GM12872 (cell line): ENCODE measurements around the gene ASPM.

ENCODE experiments used
- TF ChIP-seq, protein P1 (sequence below): IDR thresholded peaks from 3 replicates; pipeline ENCODE4 v1.5.1; 2011; ENCODE audit warnings: low read depth, mild to moderate bottlenecking, low read length, moderate library complexity; ENCODE audit not compliant: insufficient read depth

ASPM gene

DNA sequence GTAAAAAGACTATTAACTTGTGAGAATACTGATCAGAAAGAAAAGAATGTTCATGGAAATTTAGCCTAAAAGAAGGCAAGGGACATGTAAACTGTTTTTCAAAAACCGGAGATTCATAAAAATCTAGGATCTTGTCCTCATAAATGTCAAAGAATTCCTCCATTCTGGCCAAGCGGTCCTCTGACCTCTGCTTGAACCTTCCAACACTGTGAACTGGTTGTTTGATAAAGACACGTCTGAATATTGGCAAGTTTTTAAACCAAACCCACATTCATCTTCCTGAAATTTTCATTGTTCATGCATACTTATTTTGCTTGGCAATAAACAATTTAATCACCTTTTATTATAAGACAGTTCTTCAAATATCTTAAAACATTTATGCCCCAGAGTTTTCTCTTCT is 19.8 kb downstream of the ASPM start:
- TF ChIP-seq, protein P1, sequence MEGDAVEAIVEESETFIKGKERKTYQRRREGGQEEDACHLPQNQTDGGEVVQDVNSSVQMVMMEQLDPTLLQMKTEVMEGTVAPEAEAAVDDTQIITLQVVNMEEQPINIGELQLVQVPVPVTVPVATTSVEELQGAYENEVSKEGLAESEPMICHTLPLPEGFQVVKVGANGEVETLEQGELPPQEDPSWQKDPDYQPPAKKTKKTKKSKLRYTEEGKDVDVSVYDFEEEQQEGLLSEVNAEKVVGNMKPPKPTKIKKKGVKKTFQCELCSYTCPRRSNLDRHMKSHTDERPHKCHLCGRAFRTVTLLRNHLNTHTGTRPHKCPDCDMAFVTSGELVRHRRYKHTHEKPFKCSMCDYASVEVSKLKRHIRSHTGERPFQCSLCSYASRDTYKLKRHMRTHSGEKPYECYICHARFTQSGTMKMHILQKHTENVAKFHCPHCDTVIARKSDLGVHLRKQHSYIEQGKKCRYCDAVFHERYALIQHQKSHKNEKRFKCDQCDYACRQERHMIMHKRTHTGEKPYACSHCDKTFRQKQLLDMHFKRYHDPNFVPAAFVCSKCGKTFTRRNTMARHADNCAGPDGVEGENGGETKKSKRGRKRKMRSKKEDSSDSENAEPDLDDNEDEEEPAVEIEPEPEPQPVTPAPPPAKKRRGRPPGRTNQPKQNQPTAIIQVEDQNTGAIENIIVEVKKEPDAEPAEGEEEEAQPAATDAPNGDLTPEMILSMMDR, result no peak

DNA sequence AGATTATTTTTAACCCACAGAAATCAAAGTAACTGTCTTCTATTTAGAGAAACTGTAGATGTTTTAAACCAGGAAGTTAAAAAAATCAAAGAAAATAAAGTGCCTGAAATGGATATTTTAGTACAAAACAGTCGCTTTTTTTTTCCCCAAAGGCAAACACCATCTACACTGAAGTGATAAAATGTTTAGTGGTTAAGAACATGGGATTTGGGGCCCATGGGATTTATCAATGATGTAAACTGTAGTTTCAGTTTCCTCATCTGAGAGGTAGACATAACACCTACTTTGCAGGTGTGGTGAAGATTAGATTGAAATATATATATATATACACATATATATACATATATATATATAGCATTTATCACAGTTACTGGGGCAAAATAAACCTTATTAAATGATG is 22.1 kb downstream of the ASPM start:
- TF ChIP-seq, protein P1, result no peak

DNA sequence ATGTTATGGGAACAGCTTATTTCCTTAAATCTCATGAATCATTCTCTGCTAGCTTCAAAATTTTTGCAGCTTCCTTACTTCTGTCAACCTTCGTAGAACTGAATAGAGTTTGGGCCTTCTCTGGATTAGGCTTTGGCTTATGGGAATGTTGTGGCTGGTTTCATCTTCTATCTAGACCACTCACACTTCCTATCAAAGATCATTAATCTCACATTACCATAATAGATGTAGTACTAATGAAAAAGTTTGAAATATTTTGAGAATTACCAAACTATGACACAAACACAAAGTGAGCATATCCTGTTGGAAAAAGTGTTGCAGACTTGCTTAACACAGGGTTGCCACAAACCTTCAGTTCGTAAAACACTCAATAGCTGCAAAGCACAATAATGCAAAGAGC is 30.3 kb downstream of the ASPM start:
- TF ChIP-seq, protein P1, result no peak

DNA sequence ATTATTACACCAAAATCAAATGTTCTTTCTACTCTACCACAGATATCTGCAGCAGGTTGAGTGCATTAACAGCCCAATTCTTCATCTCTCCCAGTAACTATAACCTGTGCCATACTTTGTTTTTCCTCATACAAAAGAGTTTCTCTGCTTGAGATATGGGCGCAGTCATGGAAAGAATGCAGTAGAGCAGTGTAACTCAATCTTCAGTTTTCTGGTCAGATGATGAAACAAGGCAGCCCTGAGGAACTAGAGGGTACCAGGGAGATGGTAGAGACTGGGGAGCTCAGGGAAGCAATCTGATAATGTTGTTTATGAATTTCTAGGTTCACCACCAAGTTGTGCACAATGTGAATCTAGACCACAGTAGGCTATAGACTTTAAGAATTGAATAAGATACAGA is 39.6 kb downstream of the ASPM start:
- TF ChIP-seq, protein P1, result no peak

DNA sequence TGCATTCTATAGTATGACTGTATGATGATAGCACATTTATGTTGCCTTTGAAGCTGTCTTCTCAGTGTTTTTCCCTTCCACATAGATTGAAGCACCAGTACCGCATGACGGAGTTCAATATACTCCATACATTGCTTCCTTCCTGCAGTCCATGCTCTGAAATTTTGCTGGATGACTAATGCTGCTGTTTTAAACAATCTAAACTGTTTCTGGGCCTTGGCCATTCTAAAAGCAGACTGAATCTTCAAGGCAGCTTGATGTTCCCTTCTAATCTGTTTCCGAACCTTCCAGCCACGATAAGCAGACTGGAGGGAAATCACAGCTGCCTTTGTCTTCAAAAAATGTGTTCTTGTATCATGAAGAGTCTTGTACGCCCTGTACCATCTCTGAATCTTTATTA is 43.2 kb downstream of the ASPM start:
- TF ChIP-seq, protein P1, result no peak

DNA sequence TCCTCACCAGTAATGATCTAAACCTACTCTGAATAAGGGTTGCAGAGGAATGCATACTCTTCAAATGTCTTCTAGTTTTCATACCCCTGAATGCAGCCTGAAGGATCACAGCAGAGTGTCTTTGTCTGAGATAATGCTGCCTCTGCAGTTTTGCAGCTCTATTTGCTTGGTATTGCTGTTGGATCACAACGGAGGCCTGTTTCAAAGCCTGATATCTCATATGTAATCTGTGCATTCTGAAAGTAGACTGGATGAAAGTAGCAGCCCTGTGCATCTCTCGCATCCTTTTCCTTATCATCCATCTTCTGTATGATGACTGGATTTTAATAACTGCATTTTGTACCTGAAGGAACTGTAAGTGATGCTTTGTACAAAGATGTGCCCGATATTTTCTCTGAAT is 44.5 kb downstream of the ASPM start:
- TF ChIP-seq, protein P1, result no peak

DNA sequence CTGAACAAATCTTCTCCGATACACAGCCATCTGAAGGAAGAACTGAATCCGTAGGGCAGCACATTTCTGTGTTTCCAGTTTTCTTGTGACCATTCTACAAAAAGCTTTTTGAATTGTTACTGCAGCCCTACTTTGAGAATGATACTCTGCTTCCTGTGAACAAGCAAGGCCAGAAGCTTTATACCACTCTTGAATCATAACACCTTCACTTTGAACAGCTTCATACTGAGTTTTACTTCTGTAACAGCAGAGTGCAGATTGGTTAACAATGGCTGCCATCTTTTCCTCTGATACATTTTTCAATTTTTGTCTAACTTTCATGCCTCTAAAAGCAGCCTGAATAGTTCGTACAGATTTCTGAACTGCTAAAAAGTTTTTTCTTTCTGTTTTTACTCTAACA is 45.8 kb downstream of the ASPM start:
- TF ChIP-seq, protein P1, result no peak

DNA sequence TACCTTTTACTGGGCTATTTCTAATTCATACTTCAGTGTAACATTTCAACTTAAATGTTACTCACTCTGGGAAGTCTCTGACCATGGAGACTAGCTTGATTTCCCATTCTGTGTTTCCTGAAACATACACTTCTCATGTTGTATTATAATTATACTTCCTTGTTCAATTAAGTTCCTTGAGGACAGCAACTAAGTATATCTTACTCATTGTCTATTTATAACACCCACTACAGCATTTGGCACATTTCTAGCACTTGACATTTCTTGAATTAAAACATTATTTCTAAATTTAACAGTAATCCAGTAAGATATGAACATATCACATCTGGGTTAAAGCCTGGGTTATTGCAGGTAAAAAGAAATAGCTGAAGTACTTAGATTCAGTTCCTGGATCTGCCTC is 47.0 kb downstream of the ASPM start:
- TF ChIP-seq, protein P1, result no peak
